ENCODE measurements around the gene EXTL1. TPM values are rescaled to one million over a fixed set of nuclear protein-coding genes. Genes with fewer than 3 reads are reported as not detected.

The EXTL1 gene
- total RNA-seq, 4 donors from 2014 or later = 0.13 to 1.2 TPM; not detected in 2

DNA sequence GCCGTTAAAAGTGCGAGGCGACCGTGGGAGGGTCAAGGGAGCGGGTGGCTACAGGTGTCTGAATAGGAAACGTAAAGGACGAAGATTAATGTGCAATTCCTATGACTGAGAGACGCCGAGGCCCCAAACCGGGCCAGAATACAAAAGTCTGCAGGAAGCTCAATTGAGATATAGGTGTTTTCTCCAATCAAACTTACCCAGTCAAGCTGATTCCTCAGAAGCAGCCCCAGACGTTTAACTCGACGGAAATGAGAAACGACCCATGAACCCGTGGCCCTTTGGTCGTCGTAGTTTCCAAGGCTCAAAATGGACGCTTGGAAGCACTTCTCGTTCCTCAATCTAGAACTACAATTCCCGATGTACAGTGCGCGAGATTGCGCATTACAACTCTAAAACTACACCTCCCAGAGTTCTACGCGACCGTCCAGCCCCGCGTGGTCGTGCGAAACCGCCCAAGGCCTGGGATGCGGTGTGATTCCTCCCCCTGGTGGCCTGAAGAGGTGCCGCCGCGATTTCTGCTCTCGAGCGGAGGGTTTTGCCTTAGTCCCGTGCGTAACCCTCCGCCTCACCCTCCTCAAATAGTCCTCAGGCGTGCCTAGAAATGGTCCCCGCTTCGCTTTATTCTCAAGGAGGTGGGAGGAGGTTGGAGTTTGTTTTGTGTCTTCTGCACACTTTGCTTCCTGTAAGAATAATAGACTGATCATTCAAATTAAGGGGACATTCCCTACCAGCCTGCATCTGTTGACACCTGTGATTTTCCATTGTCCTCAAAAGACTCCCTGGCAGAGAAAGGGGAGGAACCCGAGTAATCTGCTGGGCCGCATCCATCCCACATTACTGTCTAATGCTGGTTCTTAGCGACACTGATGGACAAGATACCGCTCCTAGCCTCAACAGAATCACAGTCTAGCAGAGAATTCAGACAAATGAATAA lies 23.5 kb upstream of the EXTL1 start, which contains the start of gene PAFAH2:
Gene PAFAH2, minus strand, starts transcription at position 236 of the 934 bp plus-strand sequence. CDS start 7,247 bp downstream, outside the sequence.
- H3K27me3 ChIP-seq = no peaks in the 10 kb centered on the region
- 1 to 2% methylated on average over 43 to 47 of the region's 47 CpGs for WGBS, 2 donors
- peak; percentile 97 to 99 for DNase-seq
- intact Hi-C loops (cut with DNase I) = loop anchor here (5.0 kb wide), 1 partner anchor 91 kb away; the partner anchor contains the start of gene STMN1
- no peaks in the 10 kb centered on the region for H3K36me3 ChIP-seq
- H3K27ac ChIP-seq = peak within 1 kb of the TSS; percentile 34 to 88 (median 83)
- TF ChIP-seq, protein P1, sequence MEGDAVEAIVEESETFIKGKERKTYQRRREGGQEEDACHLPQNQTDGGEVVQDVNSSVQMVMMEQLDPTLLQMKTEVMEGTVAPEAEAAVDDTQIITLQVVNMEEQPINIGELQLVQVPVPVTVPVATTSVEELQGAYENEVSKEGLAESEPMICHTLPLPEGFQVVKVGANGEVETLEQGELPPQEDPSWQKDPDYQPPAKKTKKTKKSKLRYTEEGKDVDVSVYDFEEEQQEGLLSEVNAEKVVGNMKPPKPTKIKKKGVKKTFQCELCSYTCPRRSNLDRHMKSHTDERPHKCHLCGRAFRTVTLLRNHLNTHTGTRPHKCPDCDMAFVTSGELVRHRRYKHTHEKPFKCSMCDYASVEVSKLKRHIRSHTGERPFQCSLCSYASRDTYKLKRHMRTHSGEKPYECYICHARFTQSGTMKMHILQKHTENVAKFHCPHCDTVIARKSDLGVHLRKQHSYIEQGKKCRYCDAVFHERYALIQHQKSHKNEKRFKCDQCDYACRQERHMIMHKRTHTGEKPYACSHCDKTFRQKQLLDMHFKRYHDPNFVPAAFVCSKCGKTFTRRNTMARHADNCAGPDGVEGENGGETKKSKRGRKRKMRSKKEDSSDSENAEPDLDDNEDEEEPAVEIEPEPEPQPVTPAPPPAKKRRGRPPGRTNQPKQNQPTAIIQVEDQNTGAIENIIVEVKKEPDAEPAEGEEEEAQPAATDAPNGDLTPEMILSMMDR (IDR thresholded peaks at IDR 0.05) = peak; percentile 64 to 100 (median 97)
- peak in 1 of 2 donors; percentile 65 for TF ChIP-seq POLR2A (IDR thresholded peaks at IDR 0.05)
- no peaks in the 10 kb centered on the region for H3K9me3 ChIP-seq
- H3K4me1 ChIP-seq = peaks cover 9 to 13% of the 10 kb centered on the region in 2 donors
- peak within 1 kb of the TSS; percentile 1 to 70 (median 69) for H3K4me3 ChIP-seq (replicated peaks in 1 of 3)

DNA sequence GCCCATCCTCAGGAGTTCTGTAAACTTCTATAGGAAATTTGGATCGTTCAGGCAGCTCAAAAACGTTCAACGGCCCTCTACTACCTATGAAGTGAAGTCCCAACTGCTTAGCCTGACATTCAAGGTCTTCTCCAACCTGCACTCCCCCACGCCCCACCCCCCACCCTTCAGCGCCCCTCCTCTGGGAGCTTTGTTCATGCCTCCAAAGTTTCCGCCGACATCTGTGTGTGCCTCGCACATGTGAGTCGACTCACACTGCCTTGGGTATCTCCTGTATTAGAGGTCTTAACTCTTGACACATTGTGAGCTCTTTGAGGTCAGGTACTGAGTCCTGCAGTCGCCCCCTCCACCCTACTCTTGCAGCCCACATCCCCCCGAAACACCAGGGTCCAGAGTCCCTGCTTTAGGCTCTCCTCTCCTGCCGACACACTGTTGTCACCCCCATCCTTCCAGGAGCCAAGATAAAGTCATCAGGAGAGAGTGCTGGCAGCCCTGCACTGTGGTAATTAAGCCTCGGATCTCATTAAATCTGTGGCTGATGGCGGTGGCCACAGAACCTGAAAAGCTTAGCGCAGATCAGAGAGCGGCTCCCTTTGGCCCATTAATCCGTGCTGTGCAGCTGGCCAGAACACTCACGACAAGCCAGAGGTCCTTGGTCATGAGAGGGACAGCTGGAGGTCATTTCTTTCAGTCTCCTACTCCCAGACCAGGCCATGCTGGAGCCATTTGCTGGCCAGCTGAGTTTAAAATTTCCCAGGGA lies 22.4 kb upstream of the EXTL1 start:
- TF ChIP-seq, protein P1 (IDR thresholded peaks at IDR 0.05) = no peak
- TF ChIP-seq POLR2A (IDR thresholded peaks at IDR 0.05) = no peak
- 83 to 87% methylated on average over 18 of the region's 18 CpGs for WGBS, 2 donors
- H3K4me3 ChIP-seq (replicated peaks in 1 of 3) = no peak overlapping the region
- H3K9me3 ChIP-seq = no peaks in the 10 kb centered on the region
- intact Hi-C loops (cut with DNase I) = loop anchor here (5.0 kb wide), 1 partner anchor 92 kb away; the partner anchor contains the start of gene STMN1
- H3K27me3 ChIP-seq = no peaks in the 10 kb centered on the region
- H3K36me3 ChIP-seq = no peaks in the 10 kb centered on the region
- H3K27ac ChIP-seq = no peak overlapping the region
- H3K4me1 ChIP-seq = peaks cover 9 to 23% of the 10 kb centered on the region in 2 donors
- no peak for DNase-seq

DNA sequence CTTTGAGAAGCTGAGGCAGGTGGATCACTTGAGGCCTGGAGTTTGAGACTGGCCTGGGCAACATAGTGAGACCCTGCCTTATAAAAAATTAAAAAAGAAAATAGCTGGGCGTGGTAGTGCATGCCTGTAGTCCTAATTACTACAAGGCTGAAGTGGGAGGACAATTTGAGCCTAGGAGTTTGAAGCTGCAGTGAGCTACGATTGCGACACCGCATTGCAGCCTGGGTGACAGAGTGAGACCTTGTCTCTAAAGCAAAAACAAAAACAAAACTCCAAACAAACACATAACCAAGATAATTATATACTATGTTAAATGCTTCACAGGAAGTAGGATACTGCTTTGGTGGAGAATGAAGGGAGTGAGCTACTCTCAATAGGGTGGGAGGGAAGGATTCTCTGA lies 18.3 kb upstream of the EXTL1 start:
- Histone ChIP-seq H3K9me3 (no peaks in the 10 kb centered on the region), H3K27ac (no peak overlapping the region), H3K4me1 (peaks cover 3 to 14% of the 10 kb centered on the region in 2 donors), H3K36me3 (no peaks in the 10 kb centered on the region), H3K27me3 (no peaks in the 10 kb centered on the region), H3K4me3 (replicated peaks in 1 of 3) (no peak overlapping the region)
- no peak for DNase-seq
- 85% methylated on average over 4 of the region's 4 CpGs for WGBS, 2 donors
- intact Hi-C loops (cut with DNase I) = loop anchor here (5.0 kb wide), 1 partner anchor 106 kb away; no protein-coding TSS in a partner anchor
- no peak for TF ChIP-seq POLR2A (IDR thresholded peaks at IDR 0.05)
- TF ChIP-seq, protein P1 (IDR thresholded peaks at IDR 0.05) = no peak

DNA sequence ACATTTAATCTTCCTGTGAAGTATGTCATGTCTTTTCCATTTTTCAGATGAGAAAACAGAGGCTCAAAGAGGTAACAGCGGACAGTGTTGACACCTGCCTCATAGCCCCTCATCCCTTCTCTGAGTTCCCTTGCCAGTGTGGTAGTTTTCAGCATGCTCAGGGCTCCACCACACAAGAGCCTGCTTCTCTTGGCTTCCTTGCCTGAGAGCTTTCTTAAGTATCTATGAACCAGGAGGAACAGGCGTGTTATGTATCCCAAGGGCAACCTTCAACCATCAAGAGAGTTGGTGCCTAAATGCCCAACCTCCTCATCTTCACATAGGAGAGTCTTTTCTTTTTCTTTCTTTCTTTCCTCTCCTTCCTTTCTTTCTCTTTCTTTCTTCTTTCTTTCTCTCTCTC lies 17.8 kb upstream of the EXTL1 start:
- 26 to 46% methylated on average over 2 of the region's 2 CpGs for WGBS, 2 donors
- H3K4me1 ChIP-seq = peaks cover 0 to 10% of the 10 kb centered on the region in 2 donors
- H3K4me3 ChIP-seq (replicated peaks in 1 of 3) = no peak overlapping the region
- intact Hi-C loops (cut with DNase I) = loop anchor here (5.0 kb wide), 1 partner anchor 106 kb away; no protein-coding TSS in a partner anchor
- no peak overlapping the region for H3K27ac ChIP-seq
- H3K36me3 ChIP-seq = no peaks in the 10 kb centered on the region
- DNase-seq = peak; percentile 59 to 66
- TF ChIP-seq, protein P1 (IDR thresholded peaks at IDR 0.05) = no peak
- no peak for TF ChIP-seq POLR2A (IDR thresholded peaks at IDR 0.05)
- H3K9me3 ChIP-seq = no peaks in the 10 kb centered on the region
- H3K27me3 ChIP-seq = no peaks in the 10 kb centered on the region

All from thyroid gland (tissue), 4 donors.